ENCODE data around the gene COMT.
"Not testable (repeated sequence)": the region's sequence is repeated elsewhere in the genome, so short reads cannot be mapped to it uniquely, and the experiment has no call there.

Gene COMT

GRCh38 chr22:19901577-19902244, 39.9 kb upstream of the COMT start:
- DNase-seq (ENCODE audit: low read depth): no peak
- H3K4me3 ChIP-seq (ENCODE audit: low read length): no peak overlapping the region
- H3K9ac ChIP-seq (ENCODE audit: low read length): no peak overlapping the region
- peaks cover 15% of the 10 kb centered on the region for H3K36me3 ChIP-seq (ENCODE audit: control insufficient read depth, insufficient read depth, low read length, severe bottlenecking)
- no peaks in the 10 kb centered on the region for H3K27me3 ChIP-seq (replicated peaks; ENCODE audit: control insufficient read depth, insufficient read depth, low read length)
- H3K4me1 ChIP-seq (ENCODE audit: control insufficient read depth, insufficient read depth, low read length): no peaks in the 10 kb centered on the region
- H3K9me3 ChIP-seq (ENCODE audit: control insufficient read depth, low read length): no peaks in the 10 kb centered on the region

DNA sequence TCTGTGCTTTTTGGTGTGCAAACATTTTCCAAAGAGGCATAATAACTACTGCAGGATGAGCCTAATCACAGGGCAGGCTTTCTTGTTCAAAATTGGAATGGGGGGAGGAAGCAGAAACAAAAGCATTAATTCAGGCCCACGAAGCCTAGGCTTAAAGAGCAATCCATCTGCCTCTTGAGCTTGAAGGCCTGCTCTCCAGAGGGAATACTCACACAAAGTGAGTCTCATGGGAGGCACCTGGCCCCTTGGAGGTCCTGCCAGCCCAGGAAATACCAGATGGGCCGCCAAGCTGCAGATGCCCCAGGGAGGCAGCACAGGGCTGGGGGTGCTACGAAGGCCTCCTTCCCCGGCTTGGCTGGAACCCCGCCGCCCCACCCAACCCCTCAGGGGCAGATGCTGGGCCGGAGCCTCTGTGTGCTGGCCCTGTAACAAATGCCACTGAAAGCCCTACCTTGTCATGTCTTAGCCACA, 39.3 kb upstream of the COMT start:
- no peak overlapping the region for H3K4me3 ChIP-seq (ENCODE audit: low read length)
- DNase-seq (ENCODE audit: low read depth): no peak
- H3K4me1 ChIP-seq (ENCODE audit: control insufficient read depth, insufficient read depth, low read length): no peaks in the 10 kb centered on the region
- H3K9me3 ChIP-seq (ENCODE audit: control insufficient read depth, low read length): no peaks in the 10 kb centered on the region
- peaks cover 15% of the 10 kb centered on the region for H3K36me3 ChIP-seq (ENCODE audit: control insufficient read depth, insufficient read depth, low read length, severe bottlenecking)
- no peak overlapping the region for H3K9ac ChIP-seq (ENCODE audit: low read length)
- H3K27me3 ChIP-seq (replicated peaks; ENCODE audit: control insufficient read depth, insufficient read depth, low read length): no peaks in the 10 kb centered on the region

DNA sequence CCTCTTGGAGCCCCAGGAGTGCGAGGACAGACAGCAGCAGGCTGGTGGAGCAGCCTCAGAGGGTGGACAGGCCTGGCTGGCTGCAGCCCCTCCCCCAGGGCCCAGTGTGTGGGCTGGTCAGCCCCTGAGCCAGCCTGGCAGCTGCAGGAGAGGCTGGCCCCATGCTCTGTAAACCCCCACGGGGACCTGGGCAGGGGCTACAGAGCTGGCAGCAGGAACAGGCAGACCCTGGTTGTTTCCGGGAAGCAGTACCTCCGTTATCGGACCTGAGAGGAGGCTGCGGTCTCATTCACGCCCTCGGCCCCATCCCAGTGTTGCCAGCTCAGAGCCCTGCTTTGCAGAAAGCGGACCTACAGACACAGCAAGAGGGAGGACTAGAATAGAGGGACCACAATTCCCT, 38.5 kb upstream of the COMT start:
- Histone ChIP-seq H3K4me1 (ENCODE audit: control insufficient read depth, insufficient read depth, low read length) (no peaks in the 10 kb centered on the region), H3K27me3 (replicated peaks; ENCODE audit: control insufficient read depth, insufficient read depth, low read length) (no peaks in the 10 kb centered on the region), H3K36me3 (ENCODE audit: control insufficient read depth, insufficient read depth, low read length, severe bottlenecking) (peaks cover 14% of the 10 kb centered on the region), H3K4me3 (ENCODE audit: low read length) (no peak overlapping the region), H3K9me3 (ENCODE audit: control insufficient read depth, low read length) (no peaks in the 10 kb centered on the region), H3K9ac (ENCODE audit: low read length) (no peak overlapping the region)
- DNase-seq (ENCODE audit: low read depth): no peak

- H3K9me3 ChIP-seq (ENCODE audit: control insufficient read depth, low read length): no peaks in the 10 kb centered on the region
- H3K4me1 ChIP-seq (ENCODE audit: control insufficient read depth, insufficient read depth, low read length): no peaks in the 10 kb centered on the region
- no peak overlapping the region for H3K9ac ChIP-seq (ENCODE audit: low read length)
- no peak for DNase-seq (ENCODE audit: low read depth)
- no peaks in the 10 kb centered on the region for H3K27me3 ChIP-seq (replicated peaks; ENCODE audit: control insufficient read depth, insufficient read depth, low read length)
- peaks cover 19% of the 10 kb centered on the region for H3K36me3 ChIP-seq (ENCODE audit: control insufficient read depth, insufficient read depth, low read length, severe bottlenecking)
- no peak overlapping the region for H3K4me3 ChIP-seq (ENCODE audit: low read length)
These were observed 38.1 kb upstream of the COMT start for GRCh38 chr22:19903513-19903912.

DNA sequence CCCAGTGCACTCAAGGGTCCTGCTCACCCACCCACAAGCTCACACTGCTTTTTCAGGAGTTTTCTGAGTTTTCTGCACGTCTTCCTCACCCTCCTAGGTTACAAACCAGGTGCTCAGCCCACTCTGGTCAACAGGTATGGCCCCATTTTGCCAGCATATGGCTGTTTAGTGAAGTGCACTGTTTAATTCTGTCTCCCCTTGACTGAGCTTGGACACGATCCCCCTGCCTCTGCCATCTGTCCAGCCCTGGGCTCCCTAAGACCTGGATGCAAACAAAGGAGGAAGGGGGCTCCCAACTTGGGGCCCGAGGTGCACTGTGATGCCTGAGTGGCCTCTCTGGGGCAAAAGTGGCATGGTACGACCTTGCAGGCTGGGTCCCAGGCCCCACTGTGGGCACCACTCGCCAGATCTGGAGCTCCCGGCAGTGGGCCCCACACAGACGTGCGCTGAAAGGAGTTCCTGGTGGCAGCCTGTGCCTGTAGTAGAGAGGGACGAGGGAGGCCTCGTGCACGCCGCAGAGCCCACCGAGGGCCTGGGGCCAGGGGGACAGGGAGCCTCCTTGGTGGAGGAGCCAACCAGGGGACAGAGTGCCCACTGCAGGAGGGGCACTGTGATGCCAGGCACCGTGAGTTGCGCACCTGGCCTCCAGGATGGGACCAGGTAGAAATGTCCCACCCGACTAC, 37.3 kb upstream of the COMT start:
- Histone ChIP-seq H3K9ac (ENCODE audit: low read length) (no peak overlapping the region), H3K27me3 (replicated peaks; ENCODE audit: control insufficient read depth, insufficient read depth, low read length) (no peaks in the 10 kb centered on the region), H3K4me1 (ENCODE audit: control insufficient read depth, insufficient read depth, low read length) (no peaks in the 10 kb centered on the region), H3K36me3 (ENCODE audit: control insufficient read depth, insufficient read depth, low read length, severe bottlenecking) (peaks cover 14% of the 10 kb centered on the region), H3K4me3 (ENCODE audit: low read length) (no peak overlapping the region), H3K9me3 (ENCODE audit: control insufficient read depth, low read length) (no peaks in the 10 kb centered on the region)
- DNase-seq (ENCODE audit: low read depth): no peak

- Histone ChIP-seq H3K27me3 (replicated peaks; ENCODE audit: control insufficient read depth, insufficient read depth, low read length) (no peaks in the 10 kb centered on the region), H3K36me3 (ENCODE audit: control insufficient read depth, insufficient read depth, low read length, severe bottlenecking) (peaks cover 14% of the 10 kb centered on the region), H3K4me3 (ENCODE audit: low read length) (no peak overlapping the region), H3K4me1 (ENCODE audit: control insufficient read depth, insufficient read depth, low read length) (no peaks in the 10 kb centered on the region), H3K9ac (ENCODE audit: low read length) (no peak overlapping the region), H3K9me3 (ENCODE audit: control insufficient read depth, low read length) (no peaks in the 10 kb centered on the region)
- no peak for DNase-seq (ENCODE audit: low read depth)
These were observed 36.6 kb upstream of the COMT start for GRCh38 chr22:19904935-19905334.

DNA sequence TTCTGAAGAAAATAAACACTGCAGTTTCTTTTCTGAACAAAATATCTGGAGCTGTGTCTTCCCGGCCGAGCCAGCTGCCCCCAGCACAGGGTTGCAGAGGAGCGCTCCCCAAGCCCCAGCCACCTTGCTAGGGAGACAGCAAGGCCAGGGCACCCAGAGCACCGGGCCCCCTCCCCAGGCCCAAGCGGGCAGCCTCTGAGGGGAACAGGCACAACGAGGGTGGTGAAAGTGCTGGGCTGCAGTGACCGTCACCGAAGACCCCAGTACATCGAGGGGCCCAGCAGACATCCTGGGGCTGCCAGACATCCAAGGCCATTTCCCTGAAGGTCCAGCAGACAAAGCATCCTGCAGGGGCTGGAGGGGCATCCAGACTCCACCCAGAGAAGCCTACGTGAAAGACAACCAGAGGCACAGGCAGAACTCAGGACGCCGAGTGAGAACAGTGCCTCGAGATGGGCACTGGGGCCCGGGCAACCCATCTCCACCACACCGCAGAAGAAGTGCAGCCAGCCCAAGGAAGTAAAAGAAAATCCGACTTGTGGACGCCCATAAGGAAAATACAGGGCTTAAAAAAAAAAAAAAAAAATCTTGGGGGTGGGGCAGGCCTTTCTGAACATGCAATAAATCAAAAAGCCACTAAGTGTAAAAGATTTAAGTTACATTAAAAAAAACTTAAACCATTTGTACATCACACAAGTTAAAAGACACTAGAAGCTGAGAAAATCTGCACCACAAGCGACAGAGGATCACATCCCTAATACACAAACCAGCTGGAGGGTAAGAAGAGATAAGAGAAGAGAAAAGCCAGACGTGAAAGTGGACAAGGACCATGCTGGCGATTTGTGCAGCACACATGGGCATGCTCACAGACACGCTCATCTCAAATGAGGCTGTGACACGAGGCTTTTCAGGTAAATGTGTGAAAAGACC, 36.0 kb upstream of the COMT start:
- Histone ChIP-seq H3K9me3 (ENCODE audit: control insufficient read depth, low read length) (no peaks in the 10 kb centered on the region), H3K27me3 (replicated peaks; ENCODE audit: control insufficient read depth, insufficient read depth, low read length) (no peaks in the 10 kb centered on the region), H3K36me3 (ENCODE audit: control insufficient read depth, insufficient read depth, low read length, severe bottlenecking) (peaks cover 14% of the 10 kb centered on the region), H3K9ac (ENCODE audit: low read length) (no peak overlapping the region), H3K4me3 (ENCODE audit: low read length) (no peak overlapping the region), H3K4me1 (ENCODE audit: control insufficient read depth, insufficient read depth, low read length) (no peaks in the 10 kb centered on the region)
- DNase-seq (ENCODE audit: low read depth): no peak

DNA sequence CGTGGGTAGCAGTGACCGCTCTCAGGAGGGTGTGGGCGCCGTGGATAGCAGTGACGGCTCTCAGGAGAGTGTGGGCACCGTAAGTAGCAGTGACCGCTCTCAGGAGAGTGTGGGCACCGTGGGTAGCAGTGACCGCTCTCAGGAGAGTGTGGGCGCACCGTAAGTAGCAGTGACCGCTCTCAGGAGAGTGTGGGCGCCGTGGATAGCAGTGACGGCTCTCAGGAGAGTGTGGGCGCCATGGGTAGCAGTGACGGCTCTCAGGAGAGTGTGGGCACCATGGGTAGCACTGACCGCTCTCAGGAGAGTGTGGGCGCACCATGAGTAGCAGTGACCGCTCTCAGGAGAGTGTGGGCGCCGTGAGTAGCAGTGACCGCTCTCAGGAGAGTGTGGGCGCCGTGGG, 34.7 kb upstream of the COMT start:
- not testable (repeated sequence) for DNase-seq (ENCODE audit: low read depth); H3K4me1 ChIP-seq (ENCODE audit: control insufficient read depth, insufficient read depth, low read length); H3K9me3 ChIP-seq (ENCODE audit: control insufficient read depth, low read length); H3K27me3 ChIP-seq (replicated peaks; ENCODE audit: control insufficient read depth, insufficient read depth, low read length); H3K9ac ChIP-seq (ENCODE audit: low read length); H3K4me3 ChIP-seq (ENCODE audit: low read length)
- H3K36me3 ChIP-seq (ENCODE audit: control insufficient read depth, insufficient read depth, low read length, severe bottlenecking): peaks cover 14% of the 10 kb centered on the region

- H3K4me1 ChIP-seq (ENCODE audit: control insufficient read depth, insufficient read depth, low read length); H3K4me3 ChIP-seq (ENCODE audit: low read length); DNase-seq (ENCODE audit: low read depth); H3K27me3 ChIP-seq (replicated peaks; ENCODE audit: control insufficient read depth, insufficient read depth, low read length); H3K9me3 ChIP-seq (ENCODE audit: control insufficient read depth, low read length); H3K9ac ChIP-seq (ENCODE audit: low read length): not testable (repeated sequence)
- H3K36me3 ChIP-seq (ENCODE audit: control insufficient read depth, insufficient read depth, low read length, severe bottlenecking): peaks cover 14% of the 10 kb centered on the region
These were observed 33.7 kb upstream of the COMT start for GRCh38 chr22:19907902-19908301.

DNA sequence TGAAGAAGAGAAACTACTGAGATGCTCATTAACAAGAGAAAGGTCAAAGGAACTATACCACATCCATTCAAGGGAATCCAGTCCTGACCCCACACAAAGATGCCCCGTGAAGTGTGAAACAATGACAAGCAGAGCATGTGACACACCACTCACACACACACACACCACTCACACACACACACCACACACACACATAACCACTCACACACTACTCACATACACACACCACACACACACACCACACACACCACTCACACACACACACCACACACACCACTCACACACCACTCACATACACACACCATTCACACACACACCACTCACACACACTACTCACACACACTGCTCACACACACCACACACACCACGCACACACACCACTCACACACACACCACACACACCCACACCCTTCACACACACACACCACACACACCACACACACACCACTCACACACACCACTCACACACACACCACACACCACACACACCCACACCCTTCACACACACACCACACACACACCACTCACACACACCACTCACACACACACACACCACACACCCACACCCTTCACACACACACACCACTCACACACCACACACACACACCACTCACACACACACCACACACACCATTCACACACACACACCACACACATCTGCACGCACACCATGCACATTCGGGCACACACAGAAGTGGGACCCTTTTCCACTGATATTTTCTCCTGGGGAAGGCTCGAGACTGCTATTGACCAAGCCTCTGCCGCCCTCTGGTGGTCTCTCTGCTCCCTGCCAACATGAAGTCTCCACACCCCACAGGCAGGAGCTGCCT, 32.0 kb upstream of the COMT start:
- H3K27me3 ChIP-seq (replicated peaks; ENCODE audit: control insufficient read depth, insufficient read depth, low read length): no peaks in the 10 kb centered on the region
- no peaks in the 10 kb centered on the region for H3K4me1 ChIP-seq (ENCODE audit: control insufficient read depth, insufficient read depth, low read length)
- peak; percentile 89 for DNase-seq (ENCODE audit: low read depth)
- peaks cover 29% of the 10 kb centered on the region for H3K36me3 ChIP-seq (ENCODE audit: control insufficient read depth, insufficient read depth, low read length, severe bottlenecking)
- no peak overlapping the region for H3K9ac ChIP-seq (ENCODE audit: low read length)
- H3K4me3 ChIP-seq (ENCODE audit: low read length): no peak overlapping the region
- no peaks in the 10 kb centered on the region for H3K9me3 ChIP-seq (ENCODE audit: control insufficient read depth, low read length)

Measured in adipocyte (in vitro differentiated cells).